GM12864 (cell line): ENCODE measurements around the gene SFMBT1.

Experiments used
- DNase-seq: peaks from one replicate; pipeline ENCODE4 v3.0.0-alpha.2; 2011; ENCODE audit warnings: low read depth
- H3K4me3 ChIP-seq: 2 replicates; pipeline ENCODE4 v1.5.1; 2011; ENCODE audit warnings: mild to moderate bottlenecking, low read depth, low read length, control low read depth
- CTCF ChIP-seq: IDR thresholded peaks from 2 replicates; pipeline ENCODE4 v1.5.1; 2011; ENCODE audit warnings: low read depth, mild to moderate bottlenecking, moderate library complexity, low read length, control low read depth, inconsistent platforms; ENCODE audit errors: missing control alignments

Gene SFMBT1

DNA sequence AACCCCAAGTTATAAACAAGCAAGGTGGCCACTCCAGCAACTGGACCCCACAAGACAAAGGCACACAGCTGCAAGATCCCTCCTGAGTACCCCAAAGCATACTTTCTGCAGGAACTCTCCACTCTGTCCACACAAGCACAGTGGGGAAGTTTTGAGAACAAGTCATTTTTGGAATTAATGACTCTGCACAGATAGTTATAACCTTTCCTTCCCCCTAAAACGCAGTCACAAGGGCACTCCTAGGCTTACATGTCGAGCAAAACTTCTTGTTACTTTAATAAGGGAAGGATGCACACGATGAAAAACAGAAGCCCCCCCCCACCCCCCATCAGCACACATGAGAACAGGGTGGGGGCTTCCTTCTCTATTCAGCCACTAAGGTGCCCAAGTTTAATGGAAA, 149.7 kb downstream of the SFMBT1 start:
- TF ChIP-seq CTCF, result no peak
- no peak for DNase-seq
- H3K4me3 ChIP-seq, result peak overlapping the region; percentile 86

DNA sequence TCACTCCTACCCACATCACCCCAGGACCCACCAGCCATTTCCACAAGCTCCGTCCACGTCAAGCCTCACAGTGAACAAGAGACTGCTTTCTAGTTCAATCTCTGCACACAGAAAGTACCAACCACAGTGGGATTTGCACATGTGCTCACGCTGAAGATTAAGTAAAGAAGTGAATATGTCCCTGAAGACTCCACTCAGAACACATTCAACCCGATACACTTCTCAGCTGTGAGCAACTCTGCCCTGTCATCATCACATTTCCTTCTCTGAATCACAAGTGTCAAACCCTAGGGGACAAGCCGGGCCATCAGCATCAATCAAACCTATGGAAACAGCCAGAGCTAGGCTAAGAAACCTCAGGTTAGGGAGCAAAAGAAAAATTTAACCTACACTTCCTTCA, 150.5 kb downstream of the SFMBT1 start:
- DNase-seq, result no peak
- H3K4me3 ChIP-seq, result no peak overlapping the region; the same call in 1 of the 2 replicates
- no peak for TF ChIP-seq CTCF

- no peak for TF ChIP-seq CTCF
- DNase-seq, result no peak
- no peak overlapping the region for H3K4me3 ChIP-seq
Measured at GRCh38 chr3:52894756-52895155, 151.1 kb downstream of the SFMBT1 start.

- no peak overlapping the region for H3K4me3 ChIP-seq
- no peak for DNase-seq
- no peak for TF ChIP-seq CTCF
Measured at GRCh38 chr3:52893723-52894122, 152.2 kb downstream of the SFMBT1 start.

DNA sequence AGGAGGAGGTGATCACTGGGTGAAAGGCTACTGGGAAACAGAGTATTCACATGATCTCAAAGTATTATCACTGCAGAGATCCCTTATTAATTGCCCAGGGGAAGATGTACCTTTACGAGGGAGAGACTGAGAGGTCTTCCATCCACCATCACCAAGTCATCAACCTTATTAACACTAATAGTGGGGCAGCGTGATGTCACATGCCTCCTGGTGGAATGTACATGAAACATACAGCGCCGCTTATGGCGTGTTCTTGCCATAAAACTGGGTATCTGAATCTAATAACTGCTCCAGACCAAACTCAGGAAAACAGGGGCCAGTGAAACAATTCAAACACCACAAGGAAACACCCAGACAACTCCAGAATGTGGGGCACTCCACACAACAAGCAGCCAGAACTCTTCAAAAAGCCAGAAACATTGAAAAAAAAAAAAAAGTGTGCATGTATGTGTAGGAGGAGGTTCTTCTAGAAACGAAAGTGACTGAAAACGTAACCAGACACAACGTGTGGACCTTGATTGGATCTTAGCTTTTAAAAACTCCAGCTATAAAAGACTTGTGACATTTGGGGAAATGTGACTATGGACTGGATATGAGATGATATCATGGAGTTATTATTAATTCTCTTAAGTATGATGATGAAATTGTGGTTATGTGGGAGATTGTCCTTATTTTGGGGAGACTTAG, 153.1 kb downstream of the SFMBT1 start:
- TF ChIP-seq CTCF, result peak; percentile 63
- peak overlapping the region; percentile 30 for H3K4me3 ChIP-seq
- peak; percentile 61 for DNase-seq

- peak overlapping the region; percentile 30; the same call in 1 of the 2 replicates for H3K4me3 ChIP-seq
- no peak for DNase-seq
- no peak for TF ChIP-seq CTCF
Measured at GRCh38 chr3:52892290-52892624, 153.6 kb downstream of the SFMBT1 start.

DNA sequence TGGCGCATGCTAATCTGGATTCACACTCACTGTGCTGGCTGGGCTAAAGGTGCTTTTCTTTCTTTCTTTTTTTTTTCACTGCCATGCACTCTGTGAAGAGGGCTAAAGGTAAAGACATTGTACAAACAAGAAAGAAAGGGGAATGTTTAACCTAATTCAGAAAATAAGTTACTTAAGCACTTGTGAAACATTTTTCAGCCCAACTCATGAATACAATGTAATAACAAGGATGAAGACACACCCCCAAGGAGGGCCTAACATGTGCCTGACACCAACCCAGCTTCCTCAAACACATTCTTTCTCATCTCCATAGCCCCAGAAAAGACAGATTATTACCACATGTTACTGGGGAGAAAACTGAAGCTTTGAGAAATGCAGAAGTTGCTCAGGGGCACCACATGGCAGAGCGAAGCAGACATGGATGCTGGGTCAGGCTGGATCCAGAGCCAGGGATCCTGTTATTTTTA, 154.2 kb downstream of the SFMBT1 start:
- no peak for DNase-seq
- no peak overlapping the region for H3K4me3 ChIP-seq
- TF ChIP-seq CTCF, result no peak
